Nephron (organoid): Measurements from ENCODE around the gene DYNLT3.

Source experiments
- H3K27ac Mint-ChIP-seq, 3 experiments: 2 replicates each; pipeline ENCODE4 v1.8.0; 2020; ENCODE audit warnings: mixed read lengths in 3 of 3, mild to moderate bottlenecking in 2 of 3, moderate library complexity in 1 of 3
- H3K27me3 Mint-ChIP-seq: 2 replicates; pipeline ENCODE4 v1.8.0; 2021; ENCODE audit warnings: low read depth, mild to moderate bottlenecking, moderate library complexity, mixed read lengths
- H3K36me3 Mint-ChIP-seq: 2 replicates; pipeline ENCODE4 v1.8.0; 2020; ENCODE audit warnings: low read depth, mixed read lengths
- H3K4me1 Mint-ChIP-seq: 2 replicates; pipeline ENCODE4 v1.8.0; 2020; ENCODE audit warnings: mixed read lengths
- H3K4me3 Mint-ChIP-seq, 3 experiments: 2 replicates each; pipeline ENCODE4 v1.8.0; 2020; ENCODE audit warnings: mild to moderate bottlenecking in 3 of 3, mixed read lengths in 3 of 3, moderate library complexity in 2 of 3
- H3K9me3 Mint-ChIP-seq: 2 replicates; pipeline ENCODE4 v1.8.0; 2020; ENCODE audit warnings: mixed read lengths
- CTCF ChIP-seq, 3 experiments: fragments of 200-600 bp; sonication (generic); IDR thresholded peaks; one replicate each; pipeline ENCODE4 v1.5.0; 2021; ENCODE audit warnings: antibody characterized with exemption in 3 of 3; ENCODE audit not compliant: unreplicated experiment in 3 of 3

DYNLT3 gene

GRCh38 chrX:37854748-37855147 lies 7.4 kb upstream of the DYNLT3 start:
- H3K4me1 Mint-ChIP-seq, result no peaks in the 10 kb centered on the region
- no peak overlapping the region for H3K27ac Mint-ChIP-seq
- no peaks in the 10 kb centered on the region for H3K27me3 Mint-ChIP-seq
- TF ChIP-seq CTCF (IDR thresholded peaks at IDR 0.05; ENCODE audit: unreplicated experiment in 3 of 3), result no peak
- H3K9me3 Mint-ChIP-seq, result no peaks in the 10 kb centered on the region
- H3K36me3 Mint-ChIP-seq, result no peaks in the 10 kb centered on the region
- no peak overlapping the region for H3K4me3 Mint-ChIP-seq

- Mint-ChIP-seq H3K36me3 (no peaks in the 10 kb centered on the region), H3K4me3 (no peak overlapping the region), H3K4me1 (no peaks in the 10 kb centered on the region), H3K27me3 (no peaks in the 10 kb centered on the region), H3K27ac (no peak overlapping the region), H3K9me3 (no peaks in the 10 kb centered on the region)
- no peak for TF ChIP-seq CTCF (IDR thresholded peaks at IDR 0.05; ENCODE audit: unreplicated experiment in 3 of 3)
Measured at GRCh38 chrX:37854148-37854547, 6.8 kb upstream of the DYNLT3 start.

- no peak for TF ChIP-seq CTCF (IDR thresholded peaks at IDR 0.05; ENCODE audit: unreplicated experiment in 3 of 3)
- peaks cover 2% of the 10 kb centered on the region for H3K9me3 Mint-ChIP-seq
- peaks cover 3% of the 10 kb centered on the region for H3K27me3 Mint-ChIP-seq
- H3K4me1 Mint-ChIP-seq, result no peaks in the 10 kb centered on the region
- H3K4me3 Mint-ChIP-seq, result peak overlapping the region; percentile 85 to 92 (median 91)
- H3K27ac Mint-ChIP-seq, result peak overlapping the region; percentile 86 to 93 (median 87)
- H3K36me3 Mint-ChIP-seq, result no peaks in the 10 kb centered on the region
Measured at GRCh38 chrX:37847733-37848197, 394 bp upstream of the DYNLT3 start.

- Mint-ChIP-seq H3K4me1 (no peaks in the 10 kb centered on the region), H3K27me3 (peaks cover 3% of the 10 kb centered on the region), H3K27ac (peak overlapping the region; percentile 22 to 73 (median 60)), H3K36me3 (no peaks in the 10 kb centered on the region), H3K4me3 (peak overlapping the region; percentile 85 to 92 (median 91)), H3K9me3 (peaks cover 2% of the 10 kb centered on the region)
- no peak for TF ChIP-seq CTCF (IDR thresholded peaks at IDR 0.05; ENCODE audit: unreplicated experiment in 3 of 3)
Measured at GRCh38 chrX:37846558-37846933, 825 bp downstream of the DYNLT3 start.

GRCh38 chrX:37846141-37846540 lies 1.2 kb downstream of the DYNLT3 start:
- peaks cover 3% of the 10 kb centered on the region for H3K27me3 Mint-ChIP-seq
- H3K4me3 Mint-ChIP-seq, result peak overlapping the region; percentile 85 to 92 (median 91)
- H3K36me3 Mint-ChIP-seq, result no peaks in the 10 kb centered on the region
- H3K4me1 Mint-ChIP-seq, result no peaks in the 10 kb centered on the region
- no peak for TF ChIP-seq CTCF (IDR thresholded peaks at IDR 0.05; ENCODE audit: unreplicated experiment in 3 of 3)
- peak overlapping the region in 2 of 3 experiments; percentile 60 to 73 for H3K27ac Mint-ChIP-seq
- H3K9me3 Mint-ChIP-seq, result peaks cover 2% of the 10 kb centered on the region

GRCh38 chrX:37844622-37845021 lies 2.7 kb downstream of the DYNLT3 start:
- H3K4me1 Mint-ChIP-seq, result no peaks in the 10 kb centered on the region
- no peak overlapping the region for H3K4me3 Mint-ChIP-seq
- TF ChIP-seq CTCF (IDR thresholded peaks at IDR 0.05; ENCODE audit: unreplicated experiment in 3 of 3), result no peak
- no peaks in the 10 kb centered on the region for H3K36me3 Mint-ChIP-seq
- peaks cover 2% of the 10 kb centered on the region for H3K9me3 Mint-ChIP-seq
- H3K27me3 Mint-ChIP-seq, result peaks cover 3% of the 10 kb centered on the region
- no peak overlapping the region for H3K27ac Mint-ChIP-seq
